Measurements from ENCODE around the gene AGBL5. TPM values are rescaled to one million over a fixed set of nuclear protein-coding genes. Genes with fewer than 3 reads are reported as not detected.

The AGBL5 gene
- total and polyA plus RNA-seq, 4 donors = 8.6 to 22.3 (median 14.4) TPM

GRCh38 chr2:27087823-27088410 is 36.4 kb downstream of the AGBL5 start:
- Histone ChIP-seq H3K27me3 (ENCODE audit: control insufficient read depth in 3 of 3, insufficient read depth in 3 of 3, low read length in 2 of 3) (no peaks in the 10 kb centered on the region), H3K27ac (ENCODE audit: low read depth in 1 of 2, low read length in 1 of 2) (no peak overlapping the region), H3K4me3 (no peak overlapping the region), H3K4me1 (ENCODE audit: control insufficient read depth in 5 of 5, insufficient read depth in 5 of 5, low read length in 5 of 5) (peaks cover 0 to 33% (median 0%) of the 10 kb centered on the region in 5 donors), H3K9me3 (ENCODE audit: control insufficient read depth in 4 of 4, insufficient read depth in 3 of 4, low read length in 3 of 4) (no peaks in the 10 kb centered on the region), H3K36me3 (ENCODE audit: control insufficient read depth in 4 of 4, insufficient read depth in 4 of 4, low read length in 4 of 4) (peaks cover 0 to 21% (median 6%) of the 10 kb centered on the region in 4 donors), H3K9ac (ENCODE audit: insufficient read depth in 1 of 2, low read length in 2 of 2) (no peak overlapping the region)
- DNase-seq = no peak
- TF ChIP-seq CTCF (IDR thresholded peaks at IDR 0.05; ENCODE audit: control extremely low read depth, extremely low read depth) = no peak
- no peak for ATAC-seq (ENCODE audit: insufficient read depth, low FRiP score)
- WGBS, 2 donors = 91% methylated on average over 5 of the region's 5 CpGs

GRCh38 chr2:27088634-27089033 is 37.2 kb downstream of the AGBL5 start:
- Histone ChIP-seq H3K27ac (ENCODE audit: low read depth in 1 of 2, low read length in 1 of 2) (no peak overlapping the region), H3K4me1 (ENCODE audit: control insufficient read depth in 5 of 5, insufficient read depth in 5 of 5, low read length in 5 of 5) (peaks cover 0 to 27% (median 0%) of the 10 kb centered on the region in 5 donors), H3K9ac (ENCODE audit: insufficient read depth in 1 of 2, low read length in 2 of 2) (no peak overlapping the region)

GRCh38 chr2:27089111-27089954 is 37.9 kb downstream of the AGBL5 start:
- no peak for TF ChIP-seq CTCF (IDR thresholded peaks at IDR 0.05; ENCODE audit: control extremely low read depth, extremely low read depth)
- DNase-seq (no peak), ATAC-seq (ENCODE audit: insufficient read depth, low FRiP score) (no peak)
- 94% methylated on average over 14 of the region's 14 CpGs for WGBS, 2 donors
- Histone ChIP-seq H3K27me3 (ENCODE audit: control insufficient read depth in 3 of 3, insufficient read depth in 3 of 3, low read length in 2 of 3) (no peaks in the 10 kb centered on the region), H3K9me3 (ENCODE audit: control insufficient read depth in 4 of 4, insufficient read depth in 3 of 4, low read length in 3 of 4) (no peaks in the 10 kb centered on the region), H3K36me3 (ENCODE audit: control insufficient read depth in 4 of 4, insufficient read depth in 4 of 4, low read length in 4 of 4) (peaks cover 0 to 14% (median 4%) of the 10 kb centered on the region in 4 donors), H3K27ac (ENCODE audit: low read depth in 1 of 2, low read length in 1 of 2) (no peak overlapping the region), H3K9ac (ENCODE audit: insufficient read depth in 1 of 2, low read length in 2 of 2) (no peak overlapping the region), H3K4me3 (no peak overlapping the region), H3K4me1 (ENCODE audit: control insufficient read depth in 5 of 5, insufficient read depth in 5 of 5, low read length in 5 of 5) (peaks cover 0 to 23% (median 0%) of the 10 kb centered on the region in 5 donors)

More at GRCh38 chr2:27088634-27089033, 37.2 kb downstream of the AGBL5 start:
- peaks cover 0 to 21% (median 6%) of the 10 kb centered on the region in 4 donors for H3K36me3 ChIP-seq (ENCODE audit: control insufficient read depth in 4 of 4, insufficient read depth in 4 of 4, low read length in 4 of 4)
- DNase-seq (no peak), ATAC-seq (ENCODE audit: insufficient read depth, low FRiP score) (no peak)
- H3K9me3 ChIP-seq (ENCODE audit: control insufficient read depth in 4 of 4, insufficient read depth in 3 of 4, low read length in 3 of 4) = no peaks in the 10 kb centered on the region
- WGBS, 2 donors = 92 to 94% methylated on average over 6 of the region's 6 CpGs
- H3K4me3 ChIP-seq = no peak overlapping the region
- H3K27me3 ChIP-seq (ENCODE audit: control insufficient read depth in 3 of 3, insufficient read depth in 3 of 3, low read length in 2 of 3) = no peaks in the 10 kb centered on the region
- no peak for TF ChIP-seq CTCF (IDR thresholded peaks at IDR 0.05; ENCODE audit: control extremely low read depth, extremely low read depth)
